NCI-H446 treated with DMSO at 0.1 percent for 48 hours (cell line): ENCODE results near the gene MYO3B.
"Not testable (repeated sequence)": the region's sequence is repeated elsewhere in the genome, so short reads cannot be mapped to it uniquely, and the experiment has no call there.

ENCODE experiments used
- DNase-seq: peaks from one replicate; lab custom pipeline; 2025; lab: John Stamatoyannopoulos, UW

MYO3B gene

DNA sequence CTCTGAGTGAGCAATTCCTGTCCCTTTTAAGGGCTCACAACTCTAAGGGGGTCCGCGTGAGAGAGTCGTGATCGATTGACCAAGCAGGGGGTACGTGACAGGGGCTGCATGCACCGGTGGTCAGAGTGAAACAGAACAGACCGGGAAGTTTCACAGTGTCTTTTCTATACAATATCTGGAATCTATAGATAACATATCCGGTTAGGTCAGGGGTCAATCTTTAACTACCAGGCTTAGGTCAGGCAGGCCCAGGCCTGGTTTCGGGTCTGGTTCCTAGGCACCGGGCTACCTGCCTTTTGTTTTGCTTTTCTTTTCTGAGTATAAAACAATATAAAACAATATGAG, 35.3 kb downstream of the MYO3B start:
- not testable (repeated sequence) for DNase-seq

- DNase-seq = no peak
Measured at GRCh38 chr2:170213651-170214050, 35.7 kb downstream of the MYO3B start.

DNA sequence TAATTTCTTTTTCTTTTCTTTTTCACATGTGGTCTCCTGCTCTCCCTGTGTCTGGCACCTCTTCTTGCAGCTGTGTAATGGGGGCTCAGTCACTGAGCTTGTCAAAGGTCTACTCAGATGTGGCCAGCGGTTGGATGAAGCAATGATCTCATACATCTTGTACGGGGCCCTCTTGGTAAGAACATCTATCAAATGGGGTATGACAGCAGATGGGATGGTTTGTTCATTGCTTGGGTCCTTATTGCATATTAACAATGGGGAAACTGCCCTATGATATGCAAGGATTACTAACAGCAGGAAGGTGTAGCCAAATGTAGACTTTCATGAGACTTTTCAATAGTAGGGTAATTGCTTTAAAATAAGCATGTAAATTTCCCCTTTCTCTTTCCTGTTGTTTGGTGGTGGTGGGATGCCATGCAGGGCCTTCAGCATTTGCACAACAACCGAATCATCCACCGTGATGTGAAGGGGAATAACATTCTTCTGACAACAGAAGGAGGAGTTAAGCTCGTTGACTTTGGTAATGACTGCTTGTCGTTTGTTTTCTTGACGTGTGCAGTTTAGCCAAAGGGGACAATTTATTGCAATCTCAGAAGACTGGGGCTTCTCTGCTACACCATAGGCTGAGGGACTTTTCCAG, 36.5 kb downstream of the MYO3B start:
- DNase-seq = no peak

DNA sequence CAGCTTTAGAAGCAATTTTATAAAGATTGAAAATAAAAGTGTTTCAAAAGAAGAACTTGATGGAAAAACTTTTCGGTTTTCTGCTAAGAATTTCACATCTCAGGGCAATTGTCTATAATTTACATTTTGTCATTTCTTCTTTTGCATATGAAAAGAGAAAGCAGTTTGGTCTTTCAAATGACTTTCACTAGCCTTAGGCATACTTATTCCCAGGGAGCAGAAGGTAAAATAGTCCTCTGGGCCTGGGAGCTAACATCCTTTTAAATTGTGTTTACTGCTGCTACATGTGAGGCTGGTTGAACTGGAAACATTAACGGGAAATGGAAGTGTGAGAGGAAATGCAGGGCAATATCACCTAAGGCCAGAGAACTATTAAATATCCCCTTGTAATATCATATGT, 37.1 kb downstream of the MYO3B start:
- no peak for DNase-seq

GRCh38 chr2:170216428-170216827, 38.5 kb downstream of the MYO3B start:
- no peak for DNase-seq

DNA sequence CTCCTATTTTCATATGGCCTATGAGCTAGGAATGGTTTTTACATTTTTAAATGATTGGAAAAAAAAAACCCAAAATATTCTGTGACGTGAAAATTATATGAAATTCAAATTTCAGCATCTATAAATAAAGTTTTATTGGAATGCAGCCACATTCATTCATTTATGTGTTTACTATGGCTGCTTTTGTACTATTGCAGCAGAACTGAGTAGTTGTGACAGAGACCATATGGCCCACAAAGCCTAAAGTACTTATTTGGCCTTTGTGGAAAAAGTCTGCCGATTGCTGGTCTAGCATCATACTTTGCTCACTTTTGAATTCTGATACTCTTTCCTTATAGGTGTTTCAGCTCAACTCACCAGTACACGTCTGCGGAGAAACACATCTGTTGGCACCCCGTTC, 39.0 kb downstream of the MYO3B start:
- peak; percentile 14 for DNase-seq

- no peak for DNase-seq
Measured at GRCh38 chr2:170217778-170218251, 39.9 kb downstream of the MYO3B start.

GRCh38 chr2:170218456-170218855, 40.5 kb downstream of the MYO3B start:
- DNase-seq = no peak

GRCh38 chr2:170218931-170219330, 41.0 kb downstream of the MYO3B start:
- DNase-seq = no peak

DNA sequence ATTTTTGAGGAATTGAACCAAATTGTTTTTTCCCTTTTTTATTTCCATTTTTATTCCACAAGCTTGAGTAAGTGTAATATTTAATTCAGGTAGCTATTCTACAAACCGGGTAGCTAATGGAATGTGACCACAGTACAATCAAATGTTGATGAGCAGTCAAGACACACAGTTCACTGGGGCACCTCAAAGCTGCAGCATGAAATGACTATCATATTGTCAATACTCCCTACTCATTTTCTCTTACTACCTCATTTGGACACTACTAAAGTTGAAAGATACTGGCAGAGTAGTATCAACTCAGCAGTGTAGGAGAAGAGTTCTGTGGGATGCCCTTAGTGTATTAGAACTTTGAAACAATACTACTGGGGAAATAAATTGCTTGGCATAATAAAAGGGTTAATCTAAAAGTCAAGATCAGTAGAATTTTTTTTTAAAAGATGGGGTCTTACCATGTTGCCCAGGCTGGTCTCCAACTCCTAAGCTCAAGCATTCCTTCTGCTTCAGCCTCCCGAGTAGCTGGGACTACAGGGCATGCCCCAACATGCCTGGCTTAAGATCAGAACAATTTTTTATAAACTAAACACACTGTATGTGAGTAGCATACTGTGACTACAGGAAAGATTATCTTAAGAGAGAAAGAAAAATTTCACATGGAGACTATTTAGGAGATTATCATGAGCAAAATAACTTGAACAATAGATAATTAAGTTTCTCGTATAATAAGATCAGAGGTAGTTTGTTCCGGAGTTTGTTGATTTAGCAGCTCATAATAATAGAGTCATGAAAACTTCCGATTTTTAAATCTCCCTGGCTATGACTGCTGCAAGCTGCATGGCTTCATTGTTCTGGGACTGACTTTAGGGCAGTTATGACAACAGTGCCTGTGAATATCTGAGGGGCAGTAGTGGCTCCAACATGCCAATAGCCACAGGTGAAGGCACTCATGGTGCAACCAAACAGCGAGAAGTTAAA, 43.7 kb downstream of the MYO3B start:
- DNase-seq = no peak

DNA sequence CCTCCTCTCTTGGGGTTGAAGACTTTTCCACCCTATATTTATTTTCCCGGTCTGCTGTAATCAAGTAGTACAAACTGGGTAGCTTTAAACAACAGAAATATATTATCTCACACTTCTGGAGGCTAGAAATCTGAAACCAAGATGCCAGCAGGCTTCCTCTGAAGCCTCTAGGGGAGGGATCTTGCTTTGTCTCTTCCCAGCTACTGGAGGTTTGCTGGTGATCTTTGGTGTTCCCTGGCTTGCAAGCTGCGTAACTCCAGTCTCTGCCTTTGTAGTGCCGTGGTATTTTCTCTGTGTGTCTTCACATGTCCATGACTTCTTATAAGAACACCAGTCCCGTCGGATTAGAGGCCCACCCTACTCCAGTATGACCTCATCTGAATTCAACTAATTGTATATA, 44.4 kb downstream of the MYO3B start:
- DNase-seq = no peak

- no peak for DNase-seq
Measured at GRCh38 chr2:170222842-170223241, 44.9 kb downstream of the MYO3B start.

- peak; percentile 75 for DNase-seq
Measured at GRCh38 chr2:170224692-170225294, 46.8 kb downstream of the MYO3B start.

GRCh38 chr2:170226216-170226615, 48.3 kb downstream of the MYO3B start:
- no peak for DNase-seq

- no peak for DNase-seq
Measured at GRCh38 chr2:170227507-170227947, 49.6 kb downstream of the MYO3B start.

DNA sequence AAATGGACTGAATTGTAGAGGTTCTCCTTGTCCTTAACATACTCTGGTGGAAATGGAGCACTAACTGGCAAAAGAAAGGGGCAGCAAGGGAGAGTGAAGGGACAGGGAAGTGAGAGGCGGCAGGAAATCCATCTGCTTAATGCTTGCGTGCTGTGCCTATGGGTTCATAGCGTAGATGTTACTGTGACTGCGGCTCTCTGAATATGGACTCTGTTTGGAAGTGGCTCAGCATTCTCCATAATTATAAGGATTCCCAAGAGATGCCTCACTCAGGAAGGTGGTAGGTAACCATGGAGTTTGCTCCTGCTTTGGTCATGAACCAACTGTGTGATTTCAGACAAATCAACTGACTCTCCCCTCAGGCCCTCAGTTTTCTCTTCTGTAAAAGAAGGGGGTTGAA, 50.0 kb downstream of the MYO3B start:
- DNase-seq = no peak

GRCh38 chr2:170228429-170228828, 50.5 kb downstream of the MYO3B start:
- no peak for DNase-seq

DNA sequence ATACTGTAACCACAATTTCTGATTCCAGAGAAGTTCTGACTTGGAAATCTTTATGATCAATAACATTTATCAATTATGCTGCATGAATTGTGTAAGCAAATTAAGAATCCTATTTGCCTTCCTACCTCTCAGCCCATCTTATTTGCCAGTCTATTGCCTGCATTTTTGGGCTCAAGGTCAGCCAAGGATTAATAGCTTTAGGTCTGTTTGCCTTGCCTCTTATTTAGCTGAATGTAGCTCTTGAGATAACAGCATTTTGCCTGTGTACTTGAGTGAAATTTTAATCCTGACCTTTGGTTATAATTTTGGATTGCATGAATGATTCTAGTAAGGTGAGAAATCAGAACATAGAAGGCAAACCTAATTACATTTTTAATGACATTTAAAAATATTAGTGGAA, 51.2 kb downstream of the MYO3B start:
- DNase-seq = no peak

DNA sequence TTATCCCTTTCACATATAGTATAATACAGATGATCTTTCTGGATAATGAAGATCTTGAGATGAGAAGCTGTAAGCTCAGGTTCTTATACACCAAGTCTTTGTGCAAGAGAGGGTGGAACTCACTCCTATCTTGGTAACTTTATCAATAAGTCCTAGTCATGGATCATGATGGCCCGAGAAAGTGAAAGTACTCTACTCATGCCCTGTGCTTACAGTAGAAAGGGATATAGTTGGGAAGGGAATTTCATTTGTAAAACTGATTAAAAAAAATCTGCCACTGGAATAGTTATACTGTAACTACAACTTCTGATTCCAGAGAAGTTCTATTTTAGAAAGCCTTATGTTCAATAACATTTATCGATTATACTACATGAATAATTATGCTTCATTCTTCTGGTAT, 51.8 kb downstream of the MYO3B start:
- DNase-seq = no peak

GRCh38 chr2:170235860-170236679, 58.1 kb downstream of the MYO3B start:
- DNase-seq = peak; percentile 40

DNA sequence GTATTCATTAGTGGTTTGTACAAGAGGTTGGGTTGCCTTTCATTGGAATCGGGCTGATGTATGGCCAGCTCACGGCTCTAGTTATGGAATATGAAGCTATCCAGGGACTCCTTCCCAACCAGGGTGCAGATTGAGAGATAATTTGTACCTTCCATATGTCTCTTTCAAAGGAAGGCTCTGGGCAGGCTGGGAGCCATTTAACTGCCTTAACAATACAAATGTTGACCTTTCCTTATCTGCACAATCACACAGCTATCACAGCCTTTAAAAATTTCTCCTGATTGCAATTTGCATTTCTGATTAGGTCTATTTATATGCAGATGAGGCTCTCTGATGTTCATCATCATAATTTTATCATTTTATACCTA, 58.7 kb downstream of the MYO3B start:
- DNase-seq = no peak

DNA sequence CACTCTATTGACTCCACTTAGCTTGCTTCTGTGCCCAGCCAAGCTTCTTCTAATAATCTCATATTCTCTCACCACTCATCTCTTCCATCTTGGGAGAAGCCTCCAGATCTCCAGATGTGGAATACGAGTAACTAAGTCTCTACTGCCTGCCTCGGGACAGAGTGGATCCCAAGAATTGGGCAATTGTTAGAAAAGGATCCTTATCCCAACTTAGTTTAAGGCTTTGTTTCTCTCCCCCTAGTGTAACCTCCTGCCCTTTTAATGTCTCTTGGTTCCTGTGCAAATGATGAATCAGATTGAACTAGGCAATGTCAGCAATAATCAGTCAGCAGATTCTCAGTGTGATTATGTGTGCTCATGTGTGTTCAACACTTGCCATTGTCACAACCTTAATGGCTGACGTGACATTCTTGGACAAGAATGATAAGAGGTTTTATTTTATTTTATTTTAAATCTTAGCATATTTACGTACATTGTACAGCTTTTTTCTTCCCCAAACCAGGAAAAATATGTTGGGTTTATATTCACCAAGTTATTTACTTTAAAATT, 59.7 kb downstream of the MYO3B start:
- no peak for DNase-seq
